Thymus (tissue), 11 donors: ENCODE results near the gene PSMC3IP. TPM values are rescaled to one million over a fixed set of nuclear protein-coding genes. Genes with fewer than 3 reads are reported as not detected.

Source experiments
- DNase-seq, 9 donors: peaks; one replicate each; pipeline ENCODE4 v3.0.0-alpha.2; 2013; ENCODE audit warnings: low spot score in 9 of 9, low read depth in 6 of 9, missing footprints in 1 of 9
- H3K27ac ChIP-seq, 2 donors: one replicate each; pipeline ENCODE4 v1.5.1; 2013; ENCODE audit warnings: control low read depth in 1 of 2, low read depth in 1 of 2, low read length in 1 of 2, mild to moderate bottlenecking in 1 of 2, moderate library complexity in 1 of 2
- H3K27me3 ChIP-seq, 2 donors: one replicate each; pipeline ENCODE4 v1.5.1; 2013; ENCODE audit warnings: low read length in 1 of 2; ENCODE audit not compliant: control insufficient read depth in 2 of 2, insufficient read depth in 1 of 2
- H3K36me3 ChIP-seq, 2 donors: one replicate each; pipeline ENCODE4 v1.5.1; 2013; ENCODE audit warnings: low read length in 1 of 2, mild to moderate bottlenecking in 1 of 2, moderate library complexity in 1 of 2; ENCODE audit not compliant: control insufficient read depth in 2 of 2, insufficient read depth in 2 of 2
- H3K4me1 ChIP-seq, 2 donors: one replicate each; pipeline ENCODE4 v1.5.1; 2013; ENCODE audit warnings: low read length in 2 of 2; ENCODE audit not compliant: control insufficient read depth in 2 of 2, insufficient read depth in 2 of 2
- H3K4me3 ChIP-seq, 2 donors: one replicate each; pipeline ENCODE4 v1.5.1; 2013; ENCODE audit warnings: low read length in 2 of 2, control low read depth in 1 of 2, mild to moderate bottlenecking in 1 of 2
- H3K9me3 ChIP-seq, 2 donors: one replicate each; pipeline ENCODE4 v1.5.1; 2013; ENCODE audit warnings: low read length in 1 of 2, mild to moderate bottlenecking in 1 of 2; ENCODE audit not compliant: control insufficient read depth in 2 of 2, insufficient read depth in 1 of 2
- WGBS: extraction: QIAGEN DNeasy Blood & Tissue Kit; methylation state at CpG from one replicate; pipeline ENCODE4 v1.1.7; 2013; 5-methylcytosine and 5-hydroxymethylcytosine counted together
- polyA plus RNA-seq: library from polyadenylated mRNA; stranded (reverse); fragments of 200-250 nt; gene quantifications from one replicate; pipeline ENCODE4 v1.2.3, GENCODE V29; 2013
- total RNA-seq: library from RNA; stranded (reverse); fragments of 120-200 nt; gene quantifications from one replicate; pipeline ENCODE4 v1.2.4, GENCODE V29; 2013
- donor health status: healthy.

The PSMC3IP gene
- total and polyA plus RNA-seq, 2 donors: 5.1 to 7.2 TPM

GRCh38 chr17:42591411-42591810 lies 13.9 kb upstream of the PSMC3IP start:
- no peak for DNase-seq
- H3K4me1 ChIP-seq: no peaks in the 10 kb centered on the region
- no peak overlapping the region for H3K27ac ChIP-seq
- H3K4me3 ChIP-seq: no peak overlapping the region
- no peaks in the 10 kb centered on the region for H3K9me3 ChIP-seq
- WGBS: 99% methylated on average over 9 of the region's 9 CpGs
- no peaks in the 10 kb centered on the region for H3K27me3 ChIP-seq
- H3K36me3 ChIP-seq: peaks cover 56 to 63% of the 10 kb centered on the region in 2 donors

- 96% methylated on average over 2 of the region's 2 CpGs for WGBS
- H3K4me1 ChIP-seq: no peaks in the 10 kb centered on the region
- H3K36me3 ChIP-seq: peaks cover 61 to 68% of the 10 kb centered on the region in 2 donors
- no peak overlapping the region for H3K4me3 ChIP-seq
- H3K27ac ChIP-seq: no peak overlapping the region
- no peaks in the 10 kb centered on the region for H3K9me3 ChIP-seq
- no peak for DNase-seq
- no peaks in the 10 kb centered on the region for H3K27me3 ChIP-seq
These were observed 13.4 kb upstream of the PSMC3IP start for GRCh38 chr17:42590886-42591285.

GRCh38 chr17:42586514-42587230 lies 9.1 kb upstream of the PSMC3IP start:
- H3K27ac ChIP-seq: peak overlapping the region; percentile 12 to 31
- peak in 1 of 9 donors; percentile 11 for DNase-seq
- no peak overlapping the region for H3K4me3 ChIP-seq
- WGBS: 95% methylated on average over 7 of the region's 7 CpGs
- peaks cover 0 to 8% of the 10 kb centered on the region in 2 donors for H3K4me1 ChIP-seq
- no peaks in the 10 kb centered on the region for H3K9me3 ChIP-seq
- H3K27me3 ChIP-seq: no peaks in the 10 kb centered on the region
- peaks cover 92 to 94% of the 10 kb centered on the region in 2 donors for H3K36me3 ChIP-seq

GRCh38 chr17:42585353-42585752 lies 7.8 kb upstream of the PSMC3IP start:
- H3K4me1 ChIP-seq: peaks cover 0 to 8% of the 10 kb centered on the region in 2 donors
- no peaks in the 10 kb centered on the region for H3K27me3 ChIP-seq
- H3K36me3 ChIP-seq: peaks cover 95% of the 10 kb centered on the region in 2 donors
- no peak overlapping the region for H3K27ac ChIP-seq
- H3K4me3 ChIP-seq: no peak overlapping the region
- H3K9me3 ChIP-seq: no peaks in the 10 kb centered on the region
- 85% methylated on average over 1 of the region's 1 CpG for WGBS
- no peak for DNase-seq

- H3K27ac ChIP-seq: no peak overlapping the region
- H3K9me3 ChIP-seq: no peaks in the 10 kb centered on the region
- H3K4me3 ChIP-seq: no peak overlapping the region
- H3K27me3 ChIP-seq: no peaks in the 10 kb centered on the region
- peaks cover 94 to 95% of the 10 kb centered on the region in 2 donors for H3K36me3 ChIP-seq
- DNase-seq: no peak
- 90% methylated on average over 9 of the region's 9 CpGs for WGBS
- H3K4me1 ChIP-seq: peaks cover 0 to 8% of the 10 kb centered on the region in 2 donors
These were observed 7.4 kb upstream of the PSMC3IP start for GRCh38 chr17:42584880-42585279.

GRCh38 chr17:42581744-42582270 lies 4.3 kb upstream of the PSMC3IP start:
- H3K9me3 ChIP-seq: peaks cover 0 to 7% of the 10 kb centered on the region in 2 donors
- 98% methylated on average over 10 of the region's 10 CpGs for WGBS
- peaks cover 4 to 29% of the 10 kb centered on the region in 2 donors for H3K4me1 ChIP-seq
- no peak overlapping the region for H3K4me3 ChIP-seq
- DNase-seq: no peak
- no peaks in the 10 kb centered on the region for H3K27me3 ChIP-seq
- peaks cover 71 to 76% of the 10 kb centered on the region in 2 donors for H3K36me3 ChIP-seq
- no peak overlapping the region for H3K27ac ChIP-seq

- 90% methylated on average over 2 of the region's 2 CpGs for WGBS
- Histone ChIP-seq H3K4me1 (peaks cover 10 to 33% of the 10 kb centered on the region in 2 donors), H3K9me3 (peaks cover 0 to 7% of the 10 kb centered on the region in 2 donors), H3K4me3 (no peak overlapping the region), H3K27me3 (no peaks in the 10 kb centered on the region), H3K27ac (no peak overlapping the region), H3K36me3 (peaks cover 54 to 68% of the 10 kb centered on the region in 2 donors)
- no peak for DNase-seq
These were observed 2.4 kb upstream of the PSMC3IP start for GRCh38 chr17:42579794-42580551.

- under 1% methylated on average over 20 of the region's 20 CpGs for WGBS
- H3K4me3 ChIP-seq: peak overlapping the region; percentile 80 to 94
These were observed 847 bp upstream of the PSMC3IP start for GRCh38 chr17:42578282-42578869.

More at GRCh38 chr17:42578282-42578869, 847 bp upstream of the PSMC3IP start:
- H3K9me3 ChIP-seq: peaks cover 0 to 7% of the 10 kb centered on the region in 2 donors
- no peaks in the 10 kb centered on the region for H3K27me3 ChIP-seq
- H3K36me3 ChIP-seq: peaks cover 49 to 66% of the 10 kb centered on the region in 2 donors
- H3K27ac ChIP-seq: peak overlapping the region; percentile 47 to 84
- H3K4me1 ChIP-seq: peaks cover 10 to 30% of the 10 kb centered on the region in 2 donors
- DNase-seq: peak in 7 of 9 donors; percentile 53 to 85 (median 70)
